BE2C (cell line): Measurements from ENCODE around the gene YES1.
"Not testable (repeated sequence)": the region's sequence is repeated elsewhere in the genome, so short reads cannot be mapped to it uniquely, and the experiment has no call there.

ENCODE experiments used
- DNase-seq: peaks from one replicate; pipeline ENCODE4 v3.0.0-alpha.2; 2020
- H3K27me3 ChIP-seq: fragments of 250-450 bp; sonication (Bioruptor Pico); 2 replicates; pipeline ENCODE4 v1.5.1; 2020; ENCODE audit warnings: mild to moderate bottlenecking
- H3K36me3 ChIP-seq: fragments of 250-450 bp; sonication (Bioruptor Pico); 2 replicates; pipeline ENCODE4 v1.5.1; 2020; ENCODE audit warnings: mild to moderate bottlenecking
- H3K4me1 ChIP-seq: fragments of 250-450 bp; sonication (Bioruptor Pico); 2 replicates; pipeline ENCODE4 v1.5.1; 2020
- H3K4me3 ChIP-seq: 2 replicates; pipeline ENCODE4 v1.5.1; 2011; ENCODE audit warnings: low read depth, low read length
- H3K9me3 ChIP-seq: fragments of 250-450 bp; sonication (Bioruptor Pico); 2 replicates; pipeline ENCODE4 v1.5.1; 2020
- TF ChIP-seq, protein P1 (sequence below): IDR thresholded peaks from 2 replicates; pipeline ENCODE4 v1.5.1; 2012; ENCODE audit warnings: mild to moderate bottlenecking, low read depth, low read length

Gene YES1

DNA sequence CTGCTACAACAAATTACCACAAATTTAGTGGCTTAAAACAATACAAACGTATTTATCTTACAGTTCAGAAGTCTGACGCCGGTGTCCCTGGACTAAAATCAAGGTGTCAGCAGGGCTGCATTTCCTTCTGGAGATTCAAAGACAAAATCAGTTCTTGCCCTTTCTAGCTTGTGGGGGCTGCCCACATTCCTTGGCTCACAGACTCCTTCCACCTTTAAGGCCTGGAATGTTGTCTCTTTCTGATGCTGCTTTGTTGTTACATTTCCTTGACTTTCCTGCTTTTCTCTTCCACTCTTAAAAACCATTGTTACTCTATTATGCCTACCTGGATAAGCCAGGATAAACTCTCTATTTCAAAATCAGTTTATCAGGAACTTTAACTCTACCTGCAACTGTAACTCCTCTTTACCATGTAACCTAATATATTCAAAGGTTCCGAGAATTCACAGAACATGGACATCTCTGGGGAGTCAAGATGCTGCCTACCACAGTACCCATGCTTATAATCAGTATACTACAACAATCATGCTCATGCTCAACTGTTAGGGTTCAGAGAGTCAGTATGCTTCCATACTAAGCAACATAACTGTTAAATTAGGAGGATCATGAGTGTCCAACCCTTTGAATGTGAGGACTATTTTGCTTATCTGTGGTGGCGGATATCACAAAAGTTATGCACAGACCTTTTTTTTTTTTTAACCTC, 27.4 kb downstream of the YES1 start:
- H3K27me3 ChIP-seq = no peaks in the 10 kb centered on the region
- no peaks in the 10 kb centered on the region for H3K4me1 ChIP-seq
- no peaks in the 10 kb centered on the region for H3K9me3 ChIP-seq
- TF ChIP-seq, protein P1, sequence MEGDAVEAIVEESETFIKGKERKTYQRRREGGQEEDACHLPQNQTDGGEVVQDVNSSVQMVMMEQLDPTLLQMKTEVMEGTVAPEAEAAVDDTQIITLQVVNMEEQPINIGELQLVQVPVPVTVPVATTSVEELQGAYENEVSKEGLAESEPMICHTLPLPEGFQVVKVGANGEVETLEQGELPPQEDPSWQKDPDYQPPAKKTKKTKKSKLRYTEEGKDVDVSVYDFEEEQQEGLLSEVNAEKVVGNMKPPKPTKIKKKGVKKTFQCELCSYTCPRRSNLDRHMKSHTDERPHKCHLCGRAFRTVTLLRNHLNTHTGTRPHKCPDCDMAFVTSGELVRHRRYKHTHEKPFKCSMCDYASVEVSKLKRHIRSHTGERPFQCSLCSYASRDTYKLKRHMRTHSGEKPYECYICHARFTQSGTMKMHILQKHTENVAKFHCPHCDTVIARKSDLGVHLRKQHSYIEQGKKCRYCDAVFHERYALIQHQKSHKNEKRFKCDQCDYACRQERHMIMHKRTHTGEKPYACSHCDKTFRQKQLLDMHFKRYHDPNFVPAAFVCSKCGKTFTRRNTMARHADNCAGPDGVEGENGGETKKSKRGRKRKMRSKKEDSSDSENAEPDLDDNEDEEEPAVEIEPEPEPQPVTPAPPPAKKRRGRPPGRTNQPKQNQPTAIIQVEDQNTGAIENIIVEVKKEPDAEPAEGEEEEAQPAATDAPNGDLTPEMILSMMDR = no peak
- DNase-seq = no peak
- no peaks in the 10 kb centered on the region for H3K36me3 ChIP-seq
- H3K4me3 ChIP-seq = no peak overlapping the region

DNA sequence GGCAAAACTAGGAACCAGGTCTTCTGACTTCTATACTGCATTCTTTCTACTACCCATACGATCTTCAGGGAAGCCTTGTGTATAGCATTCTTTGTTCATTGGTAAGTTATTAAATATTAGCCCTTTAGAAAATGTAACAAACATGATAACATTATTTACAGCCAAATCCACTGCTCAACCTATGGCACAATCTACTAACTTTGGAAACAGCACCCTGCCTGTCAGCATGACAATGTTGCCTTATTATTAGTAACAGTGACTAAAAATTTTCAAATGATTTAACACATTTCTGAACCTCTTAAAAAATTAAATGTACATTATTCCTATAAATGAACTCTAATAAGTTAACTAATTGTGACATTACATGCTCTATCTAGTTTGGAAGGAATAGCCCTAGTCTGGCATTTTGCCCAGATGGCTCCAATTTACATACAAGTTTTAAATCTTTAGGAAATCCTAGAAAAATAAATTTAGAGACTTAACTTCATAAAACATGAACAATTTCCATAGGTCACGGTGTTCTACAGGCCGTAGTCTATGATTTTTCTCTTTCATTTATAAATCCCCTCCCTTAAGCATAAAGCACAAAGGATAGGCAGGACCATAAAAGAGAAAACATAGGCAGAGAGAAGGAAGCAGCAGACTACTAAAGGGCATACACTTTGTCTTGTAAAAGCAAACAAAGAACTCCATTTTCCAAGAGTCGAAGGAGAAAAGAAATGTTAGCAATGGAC, 33.7 kb downstream of the YES1 start:
- TF ChIP-seq, protein P1 = no peak
- Histone ChIP-seq H3K36me3 (no peaks in the 10 kb centered on the region), H3K4me1 (no peaks in the 10 kb centered on the region), H3K27me3 (no peaks in the 10 kb centered on the region), H3K9me3 (no peaks in the 10 kb centered on the region), H3K4me3 (no peak overlapping the region)
- DNase-seq = no peak

DNA sequence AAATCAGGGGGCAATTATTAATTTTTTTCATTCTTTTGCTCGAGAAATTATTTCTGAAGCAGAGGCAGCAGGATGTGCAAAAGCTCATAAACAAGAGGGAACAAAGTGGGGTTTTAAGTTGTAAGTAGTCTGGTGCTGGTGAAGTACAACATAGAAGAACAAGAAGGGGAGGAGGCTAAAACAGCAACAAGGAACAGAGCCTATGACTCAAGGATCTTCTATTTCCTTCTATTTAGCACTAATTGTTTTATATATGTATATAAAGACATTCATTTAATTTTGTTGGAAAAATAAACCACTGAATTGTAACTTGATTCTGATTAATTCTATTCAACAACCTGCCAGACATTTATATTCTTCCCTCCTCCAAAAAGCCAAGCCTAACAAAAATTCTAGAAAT, 35.0 kb downstream of the YES1 start:
- no peaks in the 10 kb centered on the region for H3K9me3 ChIP-seq
- no peaks in the 10 kb centered on the region for H3K27me3 ChIP-seq
- no peaks in the 10 kb centered on the region for H3K4me1 ChIP-seq
- no peak for DNase-seq
- no peaks in the 10 kb centered on the region for H3K36me3 ChIP-seq
- no peak overlapping the region for H3K4me3 ChIP-seq
- TF ChIP-seq, protein P1 = no peak

DNA sequence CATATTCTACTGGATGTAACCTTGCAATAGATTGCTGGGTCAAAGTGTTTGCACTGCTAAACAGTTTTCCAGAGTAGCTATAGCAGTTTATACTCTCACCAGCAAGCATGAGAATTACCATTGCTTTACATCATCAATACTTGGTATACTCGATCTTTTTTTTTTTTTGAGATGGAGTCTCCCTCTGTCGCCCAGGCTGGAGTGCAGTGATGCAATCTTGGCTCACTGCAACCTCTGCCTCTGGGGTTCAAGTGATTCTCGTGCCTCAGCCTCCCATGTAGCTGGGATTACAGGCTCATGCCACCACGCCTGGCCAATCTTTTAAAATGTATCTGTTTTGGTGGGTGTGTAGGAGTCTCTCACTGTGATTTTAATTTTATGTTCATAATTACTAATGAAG, 36.0 kb downstream of the YES1 start:
- H3K27me3 ChIP-seq, H3K4me1 ChIP-seq, DNase-seq, H3K9me3 ChIP-seq, H3K36me3 ChIP-seq, H3K4me3 ChIP-seq: not testable (repeated sequence)

DNA sequence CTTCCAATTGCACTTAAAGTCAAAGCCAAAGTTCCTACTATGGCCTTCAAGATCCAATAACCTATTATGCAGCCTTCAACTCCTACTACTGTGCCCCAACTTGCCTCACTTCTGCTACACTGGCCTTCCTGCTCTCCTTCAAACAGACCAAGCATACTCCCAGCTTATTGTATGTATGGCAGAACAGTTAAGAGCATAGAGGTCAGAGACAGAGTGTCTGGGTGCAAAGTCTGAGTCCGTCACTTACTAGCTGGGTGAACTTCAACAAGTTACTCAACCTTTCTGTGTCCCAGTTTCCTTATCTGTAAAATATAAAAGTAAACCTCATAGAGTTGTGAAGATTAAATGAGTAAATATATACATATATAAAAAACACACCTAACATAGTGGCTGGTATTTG, 37.2 kb downstream of the YES1 start:
- Histone ChIP-seq H3K36me3 (no peaks in the 10 kb centered on the region), H3K4me3 (no peak overlapping the region), H3K27me3 (no peaks in the 10 kb centered on the region), H3K9me3 (no peaks in the 10 kb centered on the region), H3K4me1 (no peaks in the 10 kb centered on the region)
- TF ChIP-seq, protein P1 = no peak
- no peak for DNase-seq

DNA sequence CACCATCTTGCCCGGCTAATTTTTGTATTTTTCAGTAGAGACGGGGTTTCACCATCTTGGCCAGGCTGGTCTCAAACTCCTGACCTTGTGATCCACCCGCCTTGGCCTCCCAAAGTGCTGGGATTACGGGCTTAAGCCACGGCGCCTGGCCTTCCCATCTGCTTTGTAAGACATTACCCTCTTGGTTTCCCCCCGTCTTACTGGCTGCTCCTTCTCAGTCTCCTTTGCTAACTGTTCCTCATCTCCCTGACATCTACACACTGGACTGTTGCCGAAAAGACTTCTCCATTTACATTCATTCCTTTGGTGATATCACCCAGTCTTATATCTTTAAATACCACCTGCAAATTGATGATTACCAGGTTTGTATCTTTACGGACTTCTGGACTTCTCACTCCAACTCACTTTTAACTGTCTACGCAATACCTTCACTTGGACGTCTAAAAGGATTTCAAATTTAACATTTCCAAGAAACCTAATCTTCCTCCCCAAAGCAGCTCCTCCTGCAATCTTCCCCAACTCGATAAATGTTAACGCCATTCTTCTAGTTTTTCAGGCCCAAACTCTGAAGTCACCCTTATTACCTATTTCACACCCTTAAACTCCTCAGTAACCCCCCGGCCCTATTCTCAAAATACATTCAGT, 37.9 kb downstream of the YES1 start:
- TF ChIP-seq, protein P1 = no peak
- H3K27me3 ChIP-seq = no peaks in the 10 kb centered on the region
- no peak overlapping the region for H3K4me3 ChIP-seq
- no peak for DNase-seq
- H3K9me3 ChIP-seq = no peaks in the 10 kb centered on the region
- H3K4me1 ChIP-seq = no peaks in the 10 kb centered on the region
- no peaks in the 10 kb centered on the region for H3K36me3 ChIP-seq
